HG03066 (cell line): ENCODE results near the gene SLC35F3.

ENCODE experiments used
- ATAC-seq: cut with Tn5 transposase; IDR thresholded peaks from one replicate; pipeline ENCODE4 v1.9.1; 2021; ENCODE audit warnings: low read depth; ENCODE audit not compliant: unreplicated experiment

The SLC35F3 gene

GRCh38 chr1:234327577-234328164, 423.2 kb downstream of the SLC35F3 start:
- ATAC-seq, result no peak

- no peak for ATAC-seq
Observed at GRCh38 chr1:234330843-234331215, 426.4 kb downstream of the SLC35F3 start.

GRCh38 chr1:234331507-234331906, 427.0 kb downstream of the SLC35F3 start:
- ATAC-seq, result no peak

- ATAC-seq, result no peak
Observed at GRCh38 chr1:234336359-234336758, 431.9 kb downstream of the SLC35F3 start.

GRCh38 chr1:234337233-234337632, 432.8 kb downstream of the SLC35F3 start:
- no peak for ATAC-seq

- no peak for ATAC-seq
Observed at GRCh38 chr1:234340528-234340927, 436.1 kb downstream of the SLC35F3 start.

- no peak for ATAC-seq
Observed at GRCh38 chr1:234342774-234343173, 438.3 kb downstream of the SLC35F3 start.

GRCh38 chr1:234345237-234345636, 440.8 kb downstream of the SLC35F3 start:
- ATAC-seq, result no peak

GRCh38 chr1:234348964-234349363, 444.5 kb downstream of the SLC35F3 start:
- no peak for ATAC-seq

GRCh38 chr1:234355782-234356510, 451.5 kb downstream of the SLC35F3 start:
- peak; percentile 7 for ATAC-seq

GRCh38 chr1:234356615-234357269, 452.3 kb downstream of the SLC35F3 start:
- peak; percentile 83 for ATAC-seq

GRCh38 chr1:234357831-234358230, 453.4 kb downstream of the SLC35F3 start:
- no peak for ATAC-seq

GRCh38 chr1:234361102-234361603, 456.7 kb downstream of the SLC35F3 start:
- no peak for ATAC-seq

GRCh38 chr1:234362558-234362957, 458.1 kb downstream of the SLC35F3 start:
- no peak for ATAC-seq

GRCh38 chr1:234368320-234369032, 464.0 kb downstream of the SLC35F3 start:
- ATAC-seq, result no peak

- ATAC-seq, result no peak
Observed at GRCh38 chr1:234369033-234369430, 464.6 kb downstream of the SLC35F3 start.

- no peak for ATAC-seq
Observed at GRCh38 chr1:234369784-234370183, 465.3 kb downstream of the SLC35F3 start.

- no peak for ATAC-seq
Observed at GRCh38 chr1:234371414-234371813, 466.9 kb downstream of the SLC35F3 start.

GRCh38 chr1:234372011-234372757, 467.7 kb downstream of the SLC35F3 start:
- no peak for ATAC-seq
